GM12878 (cell line): ENCODE data around the gene THAP7. TPM values are rescaled to one million over a fixed set of nuclear protein-coding genes. Genes with fewer than 3 reads are reported as not detected.

Experiments
- ATAC-seq: fragments of 200-7000 bp; cut with Tn5 transposase; 3 replicates; pipeline ENCODE4 v1.9.1; 2020; ENCODE audit warnings: mild to moderate bottlenecking, moderate library complexity
- BruUV-seq: library from RNA; stranded (reverse); fragments of 400-500 nt; replicated peaks from 2 replicates; lab custom pipeline; 2021; lab: Mats Ljungman, UMichigan
- CTCF ChIA-PET: fragments of 300-600 bp; sonication (Branson Sonifier 250); formaldehyde crosslinking; extraction: SDS; loops from one replicate; lab custom pipeline; 2021; ENCODE audit warnings: inconsistent platforms; lab: Yijun Ruan, JAX
- POLR2A ChIA-PET: fragments of 350-600 bp; formaldehyde crosslinking; extraction: SDS; loops from one replicate; lab custom pipeline; 2021; ENCODE audit warnings: inconsistent platforms; lab: Charles Lee
- RAD21 ChIA-PET: fragments of 300-600 bp; sonication (Branson Sonifier 250); formaldehyde crosslinking; loops from one replicate; lab custom pipeline; 2023; ENCODE audit warnings: antibody characterized with exemption; ENCODE audit not compliant: unreplicated experiment; lab: Charles Lee
- SMC1A ChIA-PET: fragments of 300-600 bp; sonication (Branson Sonifier 250); formaldehyde crosslinking; loops from one replicate; lab custom pipeline; 2023; ENCODE audit not compliant: unreplicated experiment, uncharacterized antibody; lab: Charles Lee
- DNase-seq: peaks from one replicate; pipeline ENCODE4 v3.0.0-alpha.2; 2011; ENCODE audit warnings: low read depth, low spot score
- FAIRE-seq: peaks from 3 replicates; lab custom pipeline; 2011; peaks lifted over from hg19 to GRCh38; lab: Jason Lieb, UNC
- H2AFZ ChIP-seq: 2 replicates; pipeline ENCODE4 v1.6.0; 2011; ENCODE audit warnings: low read depth, low read length, control low read depth; ENCODE audit not compliant: control insufficient read depth
- H3K27ac ChIP-seq: 2 replicates; pipeline ENCODE4 v1.5.1; 2011; ENCODE audit warnings: control low read depth; ENCODE audit not compliant: control insufficient read depth, insufficient read depth
- H3K27me3 ChIP-seq, 2 experiments: replicated peaks in 1 of 2; 2 replicates each; pipeline versions ENCODE4 v1.6.0 to v1.6.1; 2011; ENCODE audit warnings: low read length in 1 of 2; ENCODE audit not compliant: control insufficient read depth in 2 of 2, insufficient read depth in 2 of 2
- H3K36me3 ChIP-seq, 2 experiments: 2 replicates each; pipeline ENCODE4 v1.5.1; 2011; ENCODE audit warnings: low read length in 1 of 2; ENCODE audit not compliant: control insufficient read depth in 2 of 2, insufficient read depth in 2 of 2
- H3K4me1 ChIP-seq: 2 replicates; pipeline ENCODE4 v1.6.1; 2011; ENCODE audit warnings: mild to moderate bottlenecking, low read length, moderate library complexity, mixed read lengths; ENCODE audit not compliant: control insufficient read depth, insufficient read depth
- H3K4me2 ChIP-seq: 2 replicates; pipeline ENCODE4 v1.6.0; 2011; ENCODE audit warnings: control low read depth; ENCODE audit not compliant: control insufficient read depth, insufficient read depth
- H3K4me3 ChIP-seq: fragments of 200-600 bp; sonication (generic); 2 replicates; pipeline ENCODE4 v1.5.1; 2016
- H3K79me2 ChIP-seq: 2 replicates; pipeline ENCODE4 v1.6.0; 2011; ENCODE audit warnings: low read length; ENCODE audit not compliant: control insufficient read depth, insufficient read depth
- H3K9ac ChIP-seq: 2 replicates; pipeline ENCODE4 v1.8.0; 2011; ENCODE audit warnings: low read length, control low read depth, mixed read lengths; ENCODE audit not compliant: control insufficient read depth, insufficient read depth
- H3K9me3 ChIP-seq: replicated peaks from 3 replicates; pipeline ENCODE4 v1.5.1; 2011; ENCODE audit warnings: mild to moderate bottlenecking, low read length; ENCODE audit not compliant: control insufficient read depth, insufficient read depth
- H4K20me1 ChIP-seq: 2 replicates; pipeline ENCODE4 v1.6.0; 2011; ENCODE audit not compliant: control insufficient read depth, insufficient read depth
- ATF7 ChIP-seq: fragments of 450-650 bp; IDR thresholded peaks from 2 replicates; pipeline ENCODE4 v1.6.1; 2016; ENCODE audit warnings: low read depth, mild to moderate bottlenecking
- BCLAF1 ChIP-seq: fragments of 450-650 bp; IDR thresholded peaks from 2 replicates; pipeline ENCODE4 v1.6.1; 2017; ENCODE audit warnings: antibody characterized with exemption, mild to moderate bottlenecking, moderate library complexity
- BHLHE40 ChIP-seq, 2 experiments: fragments of 450-650 bp in 1 of 2; IDR thresholded peaks; 2 replicates each; pipeline ENCODE4 v1.6.1; 2011 to 2017; ENCODE audit warnings: low read depth in 2 of 2, borderline replicate concordance in 1 of 2, improper control_type of control experiment in 1 of 2, low read length in 1 of 2, mild to moderate bottlenecking in 1 of 2
- CBFB ChIP-seq: IDR thresholded peaks from 2 replicates; pipeline ENCODE4 v1.6.1; 2016; ENCODE audit warnings: antibody characterized with exemption, low read depth
- CBX5 ChIP-seq: sonication (generic); IDR thresholded peaks from 2 replicates; pipeline ENCODE4 v1.6.1; 2016; ENCODE audit warnings: low read depth, moderate library complexity, mild to moderate bottlenecking, inconsistent platforms
- CHD1 ChIP-seq: IDR thresholded peaks from 2 replicates; pipeline ENCODE4 v1.6.1; 2012; ENCODE audit warnings: low read depth, low read length, improper control_type of control experiment
- JUND ChIP-seq: IDR thresholded peaks from 2 replicates; pipeline ENCODE4 v1.6.1; 2012; ENCODE audit warnings: low read depth, mild to moderate bottlenecking, low read length, improper control_type of control experiment, moderate library complexity
- PAX8 ChIP-seq: fragments of 450-650 bp; IDR thresholded peaks from 2 replicates; pipeline ENCODE4 v1.6.1; 2017; ENCODE audit warnings: mild to moderate bottlenecking, moderate library complexity
- RELB ChIP-seq: fragments of 450-650 bp; IDR thresholded peaks from 2 replicates; pipeline ENCODE4 v1.6.1; 2017; ENCODE audit warnings: low read depth, mild to moderate bottlenecking, moderate library complexity
- SP1 ChIP-seq: IDR thresholded peaks from one replicate; pipeline ENCODE4 v1.6.1; 2011; ENCODE audit warnings: low read depth, low read length
- SUZ12 ChIP-seq: fragments of 200-600 bp; sonication (generic); IDR thresholded peaks from one replicate; pipeline ENCODE4 v1.6.1; 2018; ENCODE audit warnings: antibody characterized with exemption, mild to moderate bottlenecking; ENCODE audit not compliant: unreplicated experiment
- TBL1XR1 ChIP-seq: IDR thresholded peaks from 2 replicates; pipeline ENCODE4 v1.6.1; 2012; ENCODE audit warnings: low read depth, low read length, improper control_type of control experiment
- WRNIP1 ChIP-seq: IDR thresholded peaks from 2 replicates; pipeline ENCODE4 v1.6.1; 2011; ENCODE audit warnings: low read depth, low read length, improper control_type of control experiment, borderline replicate concordance
- YBX1 ChIP-seq: fragments of 450-650 bp; IDR thresholded peaks from 2 replicates; pipeline ENCODE4 v1.6.1; 2016; ENCODE audit warnings: antibody characterized with exemption
- ZBED1 ChIP-seq: IDR thresholded peaks from 2 replicates; pipeline ENCODE4 v1.6.1; 2016; ENCODE audit warnings: borderline replicate concordance
- ZNF622 ChIP-seq: fragments of 450-650 bp; IDR thresholded peaks from 2 replicates; pipeline ENCODE4 v1.6.1; 2017; ENCODE audit warnings: mild to moderate bottlenecking, inconsistent platforms
- WGBS: methylation state at CpG from one replicate; pipeline ENCODE4 v1.1.6; 2016; ENCODE audit warnings: low lambda C conversion rate; ENCODE audit not compliant: insufficient replicate concordance, insufficient coverage; ENCODE audit errors: missing lambda C conversion rate; 5-methylcytosine and 5-hydroxymethylcytosine counted together
- in situ Hi-C: fragments of 300-500 bp; cut with MboI; formaldehyde crosslinking; loops from 9 replicates; pipeline ENCODE4 v1.14.3; 2018; ENCODE audit warnings: mixed read lengths
- intact Hi-C: fragments of 100-400 bp; cut with micrococcal nuclease; formaldehyde crosslinking; loops from one replicate; pipeline ENCODE4 v1.14.2; 2022; ENCODE audit not compliant: unreplicated experiment
- polyA plus RNA-seq, 11 experiments: library from polyadenylated mRNA; depleted of rRNA in 4 of 11; unstranded in 6 of 11; stranded (reverse) in 5 of 11; fragments of >200 nt; fragmentation: Nextera tagmentation in 4 of 11; fragmentation: Illumina TruSeq in 1 of 11; extraction: Ambion mirVana in 4 of 11; extraction: Trizol in 1 of 11; gene quantifications; 1 replicate in 1 of 11; 2 replicates in 10 of 11; pipeline versions ENCODE4 v1.2.1 to v1.2.3, GENCODE V29; 2011 to 2016; ENCODE audit warnings: inconsistent platforms in 2 of 11, missing spikeins in 2 of 11, low read depth in 1 of 11
- total RNA-seq, 4 experiments: library from RNA; depleted of rRNA in 3 of 4; stranded (reverse); fragments of >200 nt in 3 of 4; fragmentation: Illumina TruSeq in 1 of 4; extraction: Trizol in 1 of 4; gene quantifications; 2 replicates each; pipeline versions ENCODE4 v1.2.1 to v1.2.3, GENCODE V29; 2013 to 2021

The THAP7 gene
- total and polyA plus RNA-seq, 10 of the 15 experiments (the other 5 are each of a cell fraction or from before 2014, with no cell fraction given), result 0.66 to 58.3 (median 26.3) TPM

- Histone ChIP-seq H3K4me1 (peaks cover 2% of the 10 kb centered on the region), H3K27ac (no peak overlapping the region)
- CTCF ChIA-PET, result no interaction called here
- TF ChIP-seq ZBED1, result no peak
- TF ChIP-seq ATF7, result no peak
- no peak for TF ChIP-seq CBX5
- TF ChIP-seq CBFB, result no peak
- TF ChIP-seq TBL1XR1, result no peak
- TF ChIP-seq YBX1, result no peak
- no peak for TF ChIP-seq WRNIP1
- TF ChIP-seq ZNF622, result no peak
- no peak for TF ChIP-seq PAX8
- TF ChIP-seq SUZ12, result no peak
- TF ChIP-seq, all 136 proteins: peak for 0
- Histone ChIP-seq H3K9ac (no peak overlapping the region), H3K27me3 (no peaks in the 10 kb centered on the region), H4K20me1 (no peaks in the 10 kb centered on the region), H3K9me3 (no peaks in the 10 kb centered on the region), H3K36me3 (peaks cover 2 to 5% of the 10 kb centered on the region in 2 experiments; a peak in 2 of 4 replicates), H3K4me2 (no peak overlapping the region), H3K4me3 (no peak overlapping the region), H3K79me2 (peaks cover 5% of the 10 kb centered on the region), H2AFZ (no peak overlapping the region)
- in situ Hi-C loops, result no loop called here
- RAD21 ChIA-PET, result no interaction called here
- intact Hi-C loops, result no loop called here
- ATAC-seq (no peak), DNase-seq (no peak), FAIRE-seq (no peak)
- SMC1A ChIA-PET, result no interaction called here
- WGBS, result 90% methylated on average over 22 of the region's 23 CpGs
- POLR2A ChIA-PET, result no interaction called here
- BruUV-seq, result no TSS peak
These were observed 6.4 kb downstream of the THAP7 start for GRCh38 chr22:20995329-20996030.

- H2AFZ ChIP-seq, result no peak overlapping the region
- no peaks in the 10 kb centered on the region for H3K4me1 ChIP-seq
- peaks cover 2 to 5% of the 10 kb centered on the region in 2 experiments; a peak in 2 of 4 replicates for H3K36me3 ChIP-seq
- ChIA-PET POLR2A (no interaction called here), RAD21 (no interaction called here), CTCF (no interaction called here), SMC1A (no interaction called here)
- in situ Hi-C loops (no loop called here), intact Hi-C loops (no loop called here)
- DNase-seq (no peak), ATAC-seq (no peak), FAIRE-seq (no peak)
- no peak overlapping the region for H3K9ac ChIP-seq
- H3K27me3 ChIP-seq, result no peaks in the 10 kb centered on the region
- H3K4me3 ChIP-seq, result no peak overlapping the region
- 82% methylated on average over 10 of the region's 10 CpGs for WGBS
- no peak overlapping the region for H3K4me2 ChIP-seq
- H4K20me1 ChIP-seq, result no peaks in the 10 kb centered on the region
- no peak overlapping the region for H3K27ac ChIP-seq
- no TSS peak for BruUV-seq
- no peaks in the 10 kb centered on the region for H3K79me2 ChIP-seq
- H3K9me3 ChIP-seq, result no peaks in the 10 kb centered on the region
- no peak for TF ChIP-seq RELB
- TF ChIP-seq JUND, result no peak
- TF ChIP-seq BCLAF1, result no peak
- no peak for TF ChIP-seq BHLHE40 (IDR thresholded peaks at IDR 0.05; ENCODE audit: borderline replicate concordance in 1 of 2, low read depth in 2 of 2, low read length in 1 of 2)
- no peak for TF ChIP-seq SP1
- TF ChIP-seq CHD1, result no peak
These were observed 7.0 kb downstream of the THAP7 start for GRCh38 chr22:20994902-20995241.
